Parathyroid adenoma (tissue), 2 donors: ENCODE measurements around the gene CTSF.
A peak's percentile ranks its signal among the peaks of the same experiment; 100 is the strongest.
"Not testable (repeated sequence)": the region's sequence is repeated elsewhere in the genome, so short reads cannot be mapped to it uniquely, and the experiment has no call there.

Experiments
- H2AFZ ChIP-seq: fragments of 300-600 bp; sonication (generic); one replicate; pipeline ENCODE4 v1.7.0; 2017; ENCODE audit warnings: antibody characterized with exemption, mild to moderate bottlenecking
- H3K27ac ChIP-seq: fragments of 300-600 bp; sonication (generic); one replicate; pipeline ENCODE4 v1.7.0; 2017
- H3K27me3 ChIP-seq: fragments of 300-600 bp; sonication (generic); one replicate; pipeline ENCODE4 v1.7.0; 2017; ENCODE audit warnings: low read length; ENCODE audit not compliant: control insufficient read depth, insufficient read depth
- H3K36me3 ChIP-seq: fragments of 300-600 bp; sonication (generic); one replicate; pipeline ENCODE4 v1.7.0; 2017; ENCODE audit warnings: low read length; ENCODE audit not compliant: control insufficient read depth, insufficient read depth
- H3K4me1 ChIP-seq: fragments of 300-600 bp; sonication (generic); one replicate; pipeline ENCODE4 v1.7.0; 2017; ENCODE audit warnings: control low read depth
- H3K4me2 ChIP-seq: fragments of 300-600 bp; sonication (generic); one replicate; pipeline ENCODE4 v1.7.0; 2017; ENCODE audit warnings: low read length
- H3K4me3 ChIP-seq: fragments of 300-600 bp; sonication (generic); one replicate; pipeline ENCODE4 v1.7.0; 2017; ENCODE audit warnings: low read depth, low read length
- H3K79me2 ChIP-seq: fragments of 300-600 bp; sonication (generic); one replicate; pipeline ENCODE4 v1.7.0; 2017; ENCODE audit warnings: control low read depth
- H3K9ac ChIP-seq: fragments of 300-600 bp; sonication (generic); one replicate; pipeline ENCODE4 v1.7.0; 2017; ENCODE audit warnings: mild to moderate bottlenecking
- H3K9me3 ChIP-seq: fragments of 300-600 bp; sonication (generic); one replicate; pipeline ENCODE4 v1.7.0; 2017; ENCODE audit warnings: low read length; ENCODE audit not compliant: control insufficient read depth
- CTCF ChIP-seq: fragments of 300-600 bp; sonication (generic); IDR thresholded peaks from one replicate; pipeline ENCODE4 v1.7.0; 2017; ENCODE audit warnings: antibody characterized with exemption, mild to moderate bottlenecking
- donor health status: primary hyperparathyroidism.

The CTSF gene

GRCh38 chr11:66545701-66546367 lies 22.6 kb downstream of the CTSF start, which contains the start of gene ZDHHC24:
TSS of gene ZDHHC24 (minus strand) at chr11:66546048. CDS start at chr11:66546003, 45 bp downstream.
- Histone ChIP-seq H3K9ac (peak within 1 kb of the TSS; percentile 61), H3K4me2 (peak within 1 kb of the TSS; percentile 87), H3K4me3 (peak within 1 kb of the TSS; percentile 61), H2AFZ (peak within 1 kb of the TSS; percentile 87), H3K36me3 (no peaks in the 10 kb centered on the region), H3K9me3 (no peaks in the 10 kb centered on the region), H3K79me2 (no peaks in the 10 kb centered on the region), H3K27me3 (no peaks in the 10 kb centered on the region), H3K4me1 (peaks cover 6% of the 10 kb centered on the region), H3K27ac (peak within 1 kb of the TSS; percentile 51)
- no peak for TF ChIP-seq CTCF

GRCh38 chr11:66544952-66545351 lies 23.5 kb downstream of the CTSF start:
- H3K79me2 ChIP-seq, H3K27ac ChIP-seq, H3K9ac ChIP-seq, H2AFZ ChIP-seq, H3K9me3 ChIP-seq, H3K4me1 ChIP-seq, H3K27me3 ChIP-seq, H3K36me3 ChIP-seq: not testable (repeated sequence)
- Histone ChIP-seq H3K4me2 (peak overlapping the region; percentile 87), H3K4me3 (peak overlapping the region; percentile 61)

GRCh38 chr11:66543263-66544107 lies 24.9 kb downstream of the CTSF start:
- Histone ChIP-seq H3K4me2 (no peak overlapping the region), H3K9me3 (no peaks in the 10 kb centered on the region), H3K79me2 (no peaks in the 10 kb centered on the region), H3K27me3 (no peaks in the 10 kb centered on the region), H2AFZ (no peak overlapping the region), H3K36me3 (no peaks in the 10 kb centered on the region), H3K9ac (no peak overlapping the region), H3K27ac (no peak overlapping the region), H3K4me3 (no peak overlapping the region), H3K4me1 (peaks cover 6% of the 10 kb centered on the region)
- TF ChIP-seq CTCF: no peak

GRCh38 chr11:66542362-66542761 lies 26.0 kb downstream of the CTSF start:
- no peak overlapping the region for H3K4me3 ChIP-seq
- no peaks in the 10 kb centered on the region for H3K9me3 ChIP-seq
- H3K36me3 ChIP-seq: no peaks in the 10 kb centered on the region
- TF ChIP-seq CTCF: no peak
- peaks cover 3% of the 10 kb centered on the region for H3K4me1 ChIP-seq
- H3K4me2 ChIP-seq: no peak overlapping the region
- no peak overlapping the region for H2AFZ ChIP-seq
- no peak overlapping the region for H3K9ac ChIP-seq
- no peaks in the 10 kb centered on the region for H3K27me3 ChIP-seq
- no peaks in the 10 kb centered on the region for H3K79me2 ChIP-seq
- H3K27ac ChIP-seq: no peak overlapping the region

GRCh38 chr11:66541892-66542291 lies 26.5 kb downstream of the CTSF start:
- no peaks in the 10 kb centered on the region for H3K36me3 ChIP-seq
- H3K9me3 ChIP-seq: no peaks in the 10 kb centered on the region
- H3K27me3 ChIP-seq: no peaks in the 10 kb centered on the region
- H3K27ac ChIP-seq: no peak overlapping the region
- no peaks in the 10 kb centered on the region for H3K79me2 ChIP-seq
- no peak for TF ChIP-seq CTCF
- H3K4me3 ChIP-seq: no peak overlapping the region
- no peak overlapping the region for H3K9ac ChIP-seq
- no peak overlapping the region for H2AFZ ChIP-seq
- no peak overlapping the region for H3K4me2 ChIP-seq
- H3K4me1 ChIP-seq: peaks cover 3% of the 10 kb centered on the region

- H3K9ac ChIP-seq, H2AFZ ChIP-seq, H3K36me3 ChIP-seq, H3K79me2 ChIP-seq, H3K4me3 ChIP-seq, H3K4me1 ChIP-seq, H3K27ac ChIP-seq, H3K4me2 ChIP-seq, H3K9me3 ChIP-seq, H3K27me3 ChIP-seq: not testable (repeated sequence)
Observed at GRCh38 chr11:66540598-66540997, 27.8 kb downstream of the CTSF start.
